A549 (cell line): ENCODE measurements around the gene SLC51A. TPM values are rescaled to one million over a fixed set of nuclear protein-coding genes. Genes with fewer than 3 reads are reported as not detected.

Source experiments
- ATAC-seq, 2 experiments: fragments of 200-7000 bp in 1 of 2; fragments of >200 bp in 1 of 2; cut with Nextera tagmentation in 1 of 2; cut with Tn5 transposase in 1 of 2; 3 replicates each; pipeline versions ENCODE4 v1.8.0 to v1.9.1; 2018 to 2020; ENCODE audit warnings: mild to moderate bottlenecking in 1 of 2, moderate library complexity in 1 of 2
- CTCF ChIA-PET: fragments of 300-600 bp; sonication (Branson Sonifier 250); formaldehyde crosslinking; extraction: SDS; loops from one replicate; lab custom pipeline; 2021; ENCODE audit warnings: antibody characterized with exemption, inconsistent platforms; lab: Yijun Ruan, JAX
- POLR2A ChIA-PET: fragments of 350-600 bp; formaldehyde crosslinking; extraction: SDS; loops from one replicate; lab custom pipeline; 2021; ENCODE audit warnings: antibody characterized with exemption, inconsistent platforms; lab: Yijun Ruan, JAX
- DNase-seq, 2 experiments: peaks; one replicate each; pipeline versions ENCODE4 v3.0.0 to v3.0.0-alpha.2; 2011 to 2016; ENCODE audit warnings: low read depth in 1 of 2, low spot score in 1 of 2
- FAIRE-seq: peaks from 2 replicates; lab custom pipeline; 2011; peaks lifted over from hg19 to GRCh38; lab: Jason Lieb, UNC
- H3K27ac ChIP-seq, 2 experiments: fragments of >200 bp; sonication (Bioruptor Twin); formaldehyde crosslinking; 3 replicates each; pipeline ENCODE4 v1.5.1; 2016 to 2017
- H3K4me1 ChIP-seq: fragments of >200 bp; sonication (Bioruptor Twin); formaldehyde crosslinking; 3 replicates; pipeline ENCODE4 v1.6.1; 2016
- H3K4me2 ChIP-seq: fragments of >200 bp; sonication (Bioruptor Twin); formaldehyde crosslinking; 3 replicates; pipeline ENCODE4 v1.6.1; 2016
- H3K4me3 ChIP-seq: fragments of >200 bp; sonication (Bioruptor Twin); formaldehyde crosslinking; 3 replicates; pipeline ENCODE4 v1.5.1; 2016
- H3K9me3 ChIP-seq: fragments of >200 bp; sonication (Bioruptor Twin); formaldehyde crosslinking; 3 replicates; pipeline ENCODE4 v1.6.1; 2016
- ATOH8 ChIP-seq: fragments of 250-450 bp; sonication (Bioruptor Pico); IDR thresholded peaks from 2 replicates; pipeline ENCODE4 v1.5.0; 2020; ENCODE audit warnings: low read depth, mild to moderate bottlenecking, moderate library complexity
- CBX8 ChIP-seq: fragments of 200-600 bp; sonication (generic); IDR thresholded peaks from 2 replicates; pipeline ENCODE4 v1.6.1; 2016
- CEBPB ChIP-seq, 2 experiments: fragments of >200 bp in 1 of 2; sonication (Bioruptor Twin) in 1 of 2; formaldehyde crosslinking in 1 of 2; IDR thresholded peaks; 2 replicates each; pipeline ENCODE4 v1.6.1; 2012 to 2016
- E2F6 ChIP-seq: IDR thresholded peaks from 2 replicates; pipeline ENCODE4 v1.6.1; 2012; ENCODE audit warnings: low read depth, borderline replicate concordance
- EHF ChIP-seq: fragments of 250-450 bp; sonication (Bioruptor Pico); IDR thresholded peaks from 2 replicates; pipeline ENCODE4 v1.5.0; 2020; ENCODE audit warnings: mild to moderate bottlenecking
- EHMT2 ChIP-seq: fragments of 200-600 bp; sonication (generic); IDR thresholded peaks from 2 replicates; pipeline ENCODE4 v1.6.1; 2016; ENCODE audit warnings: antibody characterized with exemption, low read depth, mild to moderate bottlenecking, moderate library complexity
- EP300 ChIP-seq, 2 experiments: fragments of >200 bp; sonication (Bioruptor Twin); formaldehyde crosslinking; IDR thresholded peaks; 2 replicates in 1 of 2; 3 replicates in 1 of 2; pipeline ENCODE4 v1.6.1; 2016 to 2017
- ESRRA ChIP-seq: fragments of 150-350 bp; IDR thresholded peaks from 2 replicates; pipeline ENCODE4 v1.6.1; 2014; ENCODE audit warnings: mild to moderate bottlenecking, low read length, borderline replicate concordance
- FOSL2 ChIP-seq, 2 experiments: fragments of 450-650 bp in 1 of 2; fragments of >200 bp in 1 of 2; sonication (Bioruptor Twin) in 1 of 2; formaldehyde crosslinking; IDR thresholded peaks; 2 replicates each; pipeline versions ENCODE4 v1.5.0 to v1.6.1; 2016 to 2020; ENCODE audit warnings: mild to moderate bottlenecking in 1 of 2, moderate library complexity in 1 of 2
- HDAC2 ChIP-seq: fragments of 200-600 bp; sonication (generic); IDR thresholded peaks from 2 replicates; pipeline ENCODE4 v1.6.1; 2016
- HEYL ChIP-seq: fragments of 250-450 bp; sonication (Bioruptor Pico); IDR thresholded peaks from 2 replicates; pipeline ENCODE4 v1.8.0; 2021; ENCODE audit warnings: mild to moderate bottlenecking, moderate library complexity
- HOXA7 ChIP-seq: fragments of 250-450 bp; sonication (Bioruptor Pico); IDR thresholded peaks from 2 replicates; pipeline ENCODE4 v1.5.0; 2020; ENCODE audit warnings: mild to moderate bottlenecking, moderate library complexity
- JUN ChIP-seq, 2 experiments: fragments of >200 bp; sonication (Bioruptor Twin); formaldehyde crosslinking; IDR thresholded peaks; 2 replicates in 1 of 2; 3 replicates in 1 of 2; pipeline ENCODE4 v1.6.1; 2016 to 2017
- MAFK ChIP-seq: fragments of 450-650 bp; IDR thresholded peaks from 2 replicates; pipeline ENCODE4 v1.6.1; 2014; ENCODE audit not compliant: partially characterized antibody
- MAX ChIP-seq: IDR thresholded peaks from 2 replicates; pipeline ENCODE4 v1.6.1; 2012
- MYC ChIP-seq: IDR thresholded peaks from 2 replicates; pipeline ENCODE4 v1.6.1; 2012; ENCODE audit warnings: mild to moderate bottlenecking, inconsistent platforms, low read length, improper control_type of control experiment, borderline replicate concordance
- NFE2L2 ChIP-seq: fragments of 150-350 bp; conservative IDR thresholded peaks from 2 replicates; pipeline ENCODE4 v1.6.1; 2014; ENCODE audit warnings: low read length
- PHF8 ChIP-seq: fragments of 200-600 bp; sonication (generic); IDR thresholded peaks from 2 replicates; pipeline ENCODE4 v1.6.1; 2016; ENCODE audit warnings: low read depth, mild to moderate bottlenecking, antibody characterized with exemption, moderate library complexity, borderline replicate concordance
- POLR2AphosphoS2 ChIP-seq: conservative IDR thresholded peaks from 2 replicates; pipeline ENCODE4 v1.6.1; 2012; ENCODE audit warnings: low read length, improper control_type of control experiment, inconsistent platforms
- RARB ChIP-seq: fragments of 250-450 bp; sonication (Bioruptor Pico); IDR thresholded peaks from 2 replicates; pipeline ENCODE4 v1.8.0; 2021; ENCODE audit warnings: mild to moderate bottlenecking, moderate library complexity
- RCOR1 ChIP-seq: fragments of 150-350 bp; IDR thresholded peaks from 2 replicates; pipeline ENCODE4 v1.6.1; 2014; ENCODE audit warnings: antibody characterized with exemption, low read length, low read depth
- REST ChIP-seq: fragments of 200-600 bp; sonication (generic); IDR thresholded peaks from 2 replicates; pipeline ENCODE4 v1.6.1; 2016; ENCODE audit warnings: antibody characterized with exemption, mild to moderate bottlenecking, moderate library complexity
- RFX5 ChIP-seq: fragments of 450-650 bp; IDR thresholded peaks from 2 replicates; pipeline ENCODE4 v1.7.1; 2014; ENCODE audit warnings: antibody characterized with exemption, mild to moderate bottlenecking, moderate library complexity
- SMC3 ChIP-seq: fragments of >200 bp; sonication (Bioruptor Twin); formaldehyde crosslinking; IDR thresholded peaks from 3 replicates; pipeline ENCODE4 v1.6.1; 2018; ENCODE audit warnings: inconsistent platforms
- USF2 ChIP-seq: fragments of 450-650 bp; IDR thresholded peaks from 2 replicates; pipeline ENCODE4 v1.6.1; 2014; ENCODE audit warnings: antibody characterized with exemption
- WGBS: methylation state at CpG from one replicate; pipeline ENCODE4 v1.1.6; 2017; ENCODE audit errors: missing lambda C conversion rate; 5-methylcytosine and 5-hydroxymethylcytosine counted together
- polyA plus RNA-seq, 4 experiments: library from polyadenylated mRNA; depleted of rRNA in 3 of 4; stranded (reverse); fragments of >200 nt; fragmentation: RNase III in 1 of 4; extraction: RNeasy Plus Mini Kit Qiagen cat#74134 plus additional on column Dnase treatment in 1 of 4; gene quantifications; 2 replicates in 3 of 4; 3 replicates in 1 of 4; pipeline ENCODE4 v1.2.3, GENCODE V29; 2011 to 2017

Gene SLC51A
- polyA plus RNA-seq, 2 of the 4 experiments (the other 2 are of a cell fraction): not detected

- WGBS: 97% methylated on average over 12 of the region's 12 CpGs
- no peaks in the 10 kb centered on the region for H3K9me3 ChIP-seq
- DNase-seq: no peak
- no peak for ATAC-seq
- H3K4me3 ChIP-seq: no peak overlapping the region
- no peak for FAIRE-seq
- no peak overlapping the region for H3K4me2 ChIP-seq
- POLR2A ChIA-PET: no interaction called here
- TF ChIP-seq E2F6 (no peak), CBX8 (no peak), FOSL2 (IDR thresholded peaks at IDR 0.05) (no peak), FOSL2 (CRISPR knock-in tag; IDR thresholded peaks at IDR 0.05) (no peak), JUN (IDR thresholded peaks at IDR 0.05) (no peak), RFX5 (no peak), MAX (no peak), RARB (CRISPR knock-in tag) (no peak), USF2 (no peak), CEBPB (IDR thresholded peaks at IDR 0.05) (no peak), NFE2L2 (no peak), ESRRA (no peak)
- TF ChIP-seq, all 56 proteins: peak for 0
- CTCF ChIA-PET: no interaction called here
- Histone ChIP-seq H3K4me1 (no peaks in the 10 kb centered on the region), H3K27ac (no peak overlapping the region)
These were observed 16.0 kb downstream of the SLC51A start for GRCh38 chr3:196232154-196232881.

- no peaks in the 10 kb centered on the region for H3K9me3 ChIP-seq
- no peak for DNase-seq
- ChIA-PET CTCF (no interaction called here), POLR2A (no interaction called here)
- H3K4me2 ChIP-seq: no peak overlapping the region
- ATAC-seq: no peak
- no peak for TF ChIP-seq HEYL
- TF ChIP-seq RCOR1: no peak
- no peak for TF ChIP-seq EP300 (IDR thresholded peaks at IDR 0.05)
- no peak for TF ChIP-seq EHMT2
- no peak for TF ChIP-seq HDAC2
- no peak for TF ChIP-seq HOXA7 (CRISPR knock-in tag)
- TF ChIP-seq PHF8: no peak
- no peak for TF ChIP-seq ATOH8 (CRISPR knock-in tag)
- TF ChIP-seq REST: no peak
- no peak for TF ChIP-seq RFX5
- TF ChIP-seq MAX: no peak
- TF ChIP-seq MAFK: no peak
- TF ChIP-seq POLR2AphosphoS2: no peak
- TF ChIP-seq MYC: no peak
- TF ChIP-seq SMC3: no peak
- no peak for TF ChIP-seq EHF (CRISPR knock-in tag)
- no peak for FAIRE-seq
- WGBS: 94% methylated on average over 8 of the region's 8 CpGs
- H3K27ac ChIP-seq: no peak overlapping the region
- H3K4me3 ChIP-seq: no peak overlapping the region
- H3K4me1 ChIP-seq: no peaks in the 10 kb centered on the region
These were observed 16.5 kb downstream of the SLC51A start for GRCh38 chr3:196232882-196233251.
